GM12873 (cell line): ENCODE data around the gene LIMS1.

ENCODE experiments used
- TF ChIP-seq, protein P1 (sequence below): IDR thresholded peaks from 2 replicates; pipeline ENCODE4 v1.5.1; 2012; ENCODE audit warnings: low read depth, mild to moderate bottlenecking, moderate library complexity, low read length, control low read depth; ENCODE audit not compliant: insufficient read depth; ENCODE audit errors: missing control alignments

LIMS1 gene

DNA sequence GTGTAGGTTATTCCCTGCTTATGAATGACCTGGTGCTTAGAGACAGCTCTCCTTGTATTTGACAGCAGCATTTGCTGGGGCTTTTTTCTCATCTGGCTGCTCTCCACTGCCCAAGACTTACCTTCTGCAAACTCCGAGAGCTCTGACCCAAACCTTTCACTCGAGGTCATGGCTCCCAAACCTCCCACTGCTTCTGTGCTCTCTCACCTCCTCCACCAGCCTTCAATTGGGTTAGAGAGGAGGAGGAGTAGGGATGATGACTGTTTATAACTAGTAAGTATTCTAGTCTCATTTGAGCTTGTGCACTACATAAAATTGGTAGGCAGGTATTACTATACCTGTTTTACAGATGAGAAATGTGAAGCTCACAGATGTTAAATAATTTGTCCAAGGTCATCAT lies 40.1 kb downstream of the LIMS1 start:
- TF ChIP-seq, protein P1, sequence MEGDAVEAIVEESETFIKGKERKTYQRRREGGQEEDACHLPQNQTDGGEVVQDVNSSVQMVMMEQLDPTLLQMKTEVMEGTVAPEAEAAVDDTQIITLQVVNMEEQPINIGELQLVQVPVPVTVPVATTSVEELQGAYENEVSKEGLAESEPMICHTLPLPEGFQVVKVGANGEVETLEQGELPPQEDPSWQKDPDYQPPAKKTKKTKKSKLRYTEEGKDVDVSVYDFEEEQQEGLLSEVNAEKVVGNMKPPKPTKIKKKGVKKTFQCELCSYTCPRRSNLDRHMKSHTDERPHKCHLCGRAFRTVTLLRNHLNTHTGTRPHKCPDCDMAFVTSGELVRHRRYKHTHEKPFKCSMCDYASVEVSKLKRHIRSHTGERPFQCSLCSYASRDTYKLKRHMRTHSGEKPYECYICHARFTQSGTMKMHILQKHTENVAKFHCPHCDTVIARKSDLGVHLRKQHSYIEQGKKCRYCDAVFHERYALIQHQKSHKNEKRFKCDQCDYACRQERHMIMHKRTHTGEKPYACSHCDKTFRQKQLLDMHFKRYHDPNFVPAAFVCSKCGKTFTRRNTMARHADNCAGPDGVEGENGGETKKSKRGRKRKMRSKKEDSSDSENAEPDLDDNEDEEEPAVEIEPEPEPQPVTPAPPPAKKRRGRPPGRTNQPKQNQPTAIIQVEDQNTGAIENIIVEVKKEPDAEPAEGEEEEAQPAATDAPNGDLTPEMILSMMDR: no peak

DNA sequence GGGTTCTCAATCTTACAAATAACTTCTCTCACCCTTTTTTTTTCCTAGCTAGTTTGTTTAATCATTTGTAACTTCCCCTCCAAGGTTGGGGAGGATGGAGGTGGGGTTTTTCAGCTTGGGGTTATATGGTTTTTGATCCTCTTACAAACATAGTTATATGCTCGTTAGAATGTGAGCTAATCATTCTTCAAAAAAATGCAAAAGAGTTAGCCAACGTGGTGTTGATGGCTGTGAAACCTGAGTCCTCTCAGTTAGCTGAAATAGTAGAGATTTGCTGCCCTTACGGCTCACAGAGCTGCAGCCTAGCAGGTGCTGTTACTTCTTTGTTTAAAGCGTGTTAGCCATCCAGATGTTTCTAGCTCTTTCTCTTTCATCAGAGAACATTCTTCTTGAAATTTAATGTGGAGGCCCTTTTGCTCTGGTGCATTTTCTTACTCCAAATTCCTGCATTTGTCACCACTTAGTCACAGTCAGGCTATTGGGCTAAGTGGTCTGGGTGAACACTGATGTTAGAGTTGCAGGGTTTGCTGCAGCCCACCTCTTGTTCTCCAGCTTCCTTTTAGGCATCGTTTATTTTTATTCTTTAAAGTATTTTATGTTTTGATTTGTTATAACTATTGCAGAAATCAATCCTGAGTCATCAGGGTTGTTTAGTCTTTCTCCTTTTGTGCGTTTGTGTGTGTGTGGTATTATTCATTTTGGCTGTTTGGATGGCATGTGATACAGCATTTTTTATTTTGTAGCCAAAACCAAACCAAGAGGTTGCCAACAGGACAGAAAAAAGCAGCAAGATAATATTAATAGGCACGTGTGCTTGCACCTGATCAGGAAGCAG lies 41.1 kb downstream of the LIMS1 start:
- TF ChIP-seq, protein P1: no peak

DNA sequence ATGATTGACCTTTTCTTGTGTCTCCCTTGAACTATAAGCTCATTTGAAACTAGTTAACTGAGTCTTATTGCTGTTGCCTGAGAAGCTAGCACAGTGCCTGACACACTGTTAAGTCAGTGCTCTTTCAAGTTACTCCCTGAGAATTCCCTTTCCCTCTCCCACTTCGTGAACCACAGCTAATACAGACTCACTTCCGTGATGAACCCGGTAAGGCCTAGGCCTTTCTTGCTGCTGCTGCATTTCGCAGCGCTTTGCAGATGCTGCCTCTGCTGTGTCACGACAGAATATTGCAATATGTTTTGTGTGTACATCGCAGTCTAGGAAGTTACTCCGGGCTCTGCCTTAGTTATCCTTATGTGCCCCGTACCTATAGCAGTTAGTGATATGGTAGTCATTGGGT lies 42.8 kb downstream of the LIMS1 start:
- TF ChIP-seq, protein P1: no peak

DNA sequence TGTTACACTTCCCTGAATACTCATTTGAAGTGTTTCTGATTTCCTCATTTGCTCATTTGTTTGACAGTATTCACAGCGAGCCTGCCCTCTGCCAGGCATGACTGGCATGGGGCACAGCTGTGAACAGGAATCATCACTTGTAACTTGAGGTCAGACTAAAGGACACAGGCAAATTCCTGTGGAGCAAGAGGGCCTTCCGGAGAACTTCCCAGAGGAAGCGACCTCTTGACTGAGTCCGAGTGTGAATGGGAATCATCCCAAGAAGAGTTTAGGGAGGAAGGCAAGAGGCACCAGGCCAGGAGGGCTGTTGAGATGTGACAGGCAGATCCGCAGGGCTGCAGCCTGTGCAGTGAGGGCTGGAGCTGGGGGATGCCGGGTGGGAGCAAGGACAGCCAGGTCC lies 45.4 kb downstream of the LIMS1 start:
- TF ChIP-seq, protein P1: no peak

DNA sequence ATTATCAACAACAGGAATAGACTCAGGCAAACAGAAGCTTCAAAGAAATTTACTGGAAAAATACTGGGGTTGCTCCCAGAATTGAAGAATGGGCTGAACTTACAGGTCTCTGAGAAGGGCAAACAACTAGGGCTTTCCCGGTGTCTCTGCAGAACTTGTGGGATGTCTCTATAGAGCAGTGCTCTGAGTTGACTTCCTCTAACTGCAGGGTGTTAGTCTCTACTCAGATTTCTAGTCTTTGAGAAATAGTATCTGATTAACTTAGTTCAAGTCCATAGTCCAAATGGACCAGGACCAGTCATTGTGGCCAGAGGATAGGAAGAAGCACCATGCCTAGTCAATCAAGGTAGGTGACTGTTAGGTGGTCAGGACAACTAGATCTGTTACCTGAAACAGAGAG lies 45.8 kb downstream of the LIMS1 start:
- TF ChIP-seq, protein P1: no peak

DNA sequence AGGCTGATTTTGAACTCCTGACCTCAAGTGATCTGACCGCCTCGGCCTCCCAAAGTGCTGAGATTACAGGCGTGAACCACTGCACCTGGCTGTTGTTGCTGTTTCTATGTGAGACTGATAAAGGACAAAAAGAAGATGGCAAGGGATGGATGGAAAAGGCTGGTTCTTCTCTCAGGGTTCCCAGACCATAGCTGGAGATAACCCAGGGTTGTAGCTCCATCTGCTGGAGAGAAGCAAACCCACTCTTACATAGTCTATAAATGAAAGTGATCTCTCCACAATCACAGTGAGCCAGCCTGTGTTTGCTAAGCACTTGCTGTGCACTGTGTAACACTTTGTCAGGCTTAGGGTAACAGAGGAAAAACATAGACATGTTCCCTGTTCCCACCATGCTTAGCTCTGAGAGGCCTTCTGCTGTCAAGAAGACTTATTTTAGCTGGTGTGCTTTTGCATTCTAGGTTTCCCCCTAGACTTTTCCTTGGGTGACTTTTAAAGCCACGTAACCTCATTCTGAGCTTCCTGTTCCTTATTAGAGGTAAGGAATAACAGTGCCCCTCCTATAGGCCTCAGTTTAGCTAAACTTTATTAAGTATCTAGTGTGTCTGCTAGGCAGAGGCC lies 49.7 kb downstream of the LIMS1 start:
- TF ChIP-seq, protein P1: peak; percentile 90

DNA sequence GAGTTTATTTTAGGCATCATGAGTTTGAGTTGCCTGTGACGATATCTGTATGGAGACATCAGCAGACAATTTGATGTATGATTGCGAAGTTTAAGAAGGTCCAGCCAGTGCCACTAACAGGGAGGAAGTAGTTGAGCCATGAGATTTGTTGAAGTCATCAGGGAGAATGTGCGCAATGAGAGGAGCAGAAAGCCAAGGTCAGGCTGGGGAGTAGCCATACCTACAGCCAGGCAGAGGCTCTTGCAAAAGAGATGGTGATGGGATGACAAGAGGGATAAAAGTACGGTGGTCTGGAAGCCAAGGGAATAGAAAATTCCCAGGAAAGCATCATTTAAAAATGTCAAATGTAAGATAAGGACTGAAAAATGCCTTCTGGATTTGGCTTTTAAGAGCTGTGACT lies 51.2 kb downstream of the LIMS1 start:
- TF ChIP-seq, protein P1: no peak
